NCI-H748 treated with DMSO at 0.1 percent for 48 hours (cell line): ENCODE measurements around the gene SLAMF8.
A peak's percentile ranks its signal among the peaks of the same experiment; 100 is the strongest.

Experiments
- DNase-seq: peaks from one replicate; lab custom pipeline; 2025; lab: John Stamatoyannopoulos, UW

The SLAMF8 gene

GRCh38 chr1:159849626-159850366 is 23.1 kb downstream of the SLAMF8 start:
- DNase-seq: no peak

- no peak for DNase-seq
Measured at GRCh38 chr1:159851407-159851806, 24.7 kb downstream of the SLAMF8 start.

- DNase-seq: no peak
Measured at GRCh38 chr1:159853417-159854115, 26.9 kb downstream of the SLAMF8 start.

GRCh38 chr1:159854116-159854692 is 27.5 kb downstream of the SLAMF8 start:
- DNase-seq: peak; percentile 20

GRCh38 chr1:159854693-159855192 is 28.1 kb downstream of the SLAMF8 start:
- peak; percentile 16 for DNase-seq

GRCh38 chr1:159855709-159856108 is 29.0 kb downstream of the SLAMF8 start:
- no peak for DNase-seq

- no peak for DNase-seq
Measured at GRCh38 chr1:159856576-159856975, 29.9 kb downstream of the SLAMF8 start.

GRCh38 chr1:159857889-159858288 is 31.2 kb downstream of the SLAMF8 start:
- no peak for DNase-seq

GRCh38 chr1:159859767-159860322 is 33.2 kb downstream of the SLAMF8 start:
- no peak for DNase-seq

GRCh38 chr1:159860456-159860855 is 33.8 kb downstream of the SLAMF8 start:
- no peak for DNase-seq

- DNase-seq: no peak
Measured at GRCh38 chr1:159861218-159861617, 34.5 kb downstream of the SLAMF8 start.

GRCh38 chr1:159862031-159862430 is 35.4 kb downstream of the SLAMF8 start:
- no peak for DNase-seq

- no peak for DNase-seq
Measured at GRCh38 chr1:159862557-159862956, 35.9 kb downstream of the SLAMF8 start, which contains the start of gene VSIG8. VSIG8 (minus strand) TSS chr1:159862657; CDS start chr1:159862521, 136 bp downstream.

- DNase-seq: no peak
Measured at GRCh38 chr1:159864262-159864661, 37.6 kb downstream of the SLAMF8 start.

GRCh38 chr1:159866066-159866465 is 39.4 kb downstream of the SLAMF8 start:
- no peak for DNase-seq

GRCh38 chr1:159866905-159867663 is 40.4 kb downstream of the SLAMF8 start:
- DNase-seq: no peak

- DNase-seq: peak; percentile 68
Measured at GRCh38 chr1:159867664-159868026, 41.0 kb downstream of the SLAMF8 start.

GRCh38 chr1:159868766-159869165 is 42.1 kb downstream of the SLAMF8 start:
- DNase-seq: no peak

- DNase-seq: no peak
Measured at GRCh38 chr1:159869173-159869572, 42.5 kb downstream of the SLAMF8 start.

- no peak for DNase-seq
Measured at GRCh38 chr1:159869607-159870006, 42.9 kb downstream of the SLAMF8 start.

GRCh38 chr1:159870704-159871103 is 44.0 kb downstream of the SLAMF8 start:
- no peak for DNase-seq

GRCh38 chr1:159872891-159873290 is 46.2 kb downstream of the SLAMF8 start:
- DNase-seq: no peak
